Measurements from ENCODE around the gene ADGRL2. TPM values are rescaled to one million over a fixed set of nuclear protein-coding genes. Genes with fewer than 3 reads are reported as not detected.

ADGRL2 gene
- total RNA-seq, 1 experiment from 2014 or later, result 0.20 TPM

DNA sequence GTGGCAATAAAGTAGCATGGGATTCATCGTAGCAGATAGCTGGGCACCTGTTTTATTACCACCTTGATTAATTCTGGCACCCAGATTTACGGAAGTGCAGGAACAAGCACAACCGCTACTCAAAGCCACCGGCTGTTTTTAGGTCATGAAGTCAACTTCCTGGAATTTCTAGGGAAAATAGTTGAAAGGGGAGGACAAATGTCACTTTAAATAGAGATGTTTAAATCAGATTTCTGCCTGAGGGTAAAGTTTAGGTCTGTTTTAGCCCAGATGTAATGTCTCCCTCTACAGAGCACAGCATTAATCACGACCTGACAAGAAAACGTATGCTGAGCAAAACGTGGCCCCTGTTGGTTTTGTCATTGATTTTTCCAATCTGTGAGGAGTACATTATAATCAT is 8.0 kb downstream of the ADGRL2 start:
- TF ChIP-seq, protein P1, sequence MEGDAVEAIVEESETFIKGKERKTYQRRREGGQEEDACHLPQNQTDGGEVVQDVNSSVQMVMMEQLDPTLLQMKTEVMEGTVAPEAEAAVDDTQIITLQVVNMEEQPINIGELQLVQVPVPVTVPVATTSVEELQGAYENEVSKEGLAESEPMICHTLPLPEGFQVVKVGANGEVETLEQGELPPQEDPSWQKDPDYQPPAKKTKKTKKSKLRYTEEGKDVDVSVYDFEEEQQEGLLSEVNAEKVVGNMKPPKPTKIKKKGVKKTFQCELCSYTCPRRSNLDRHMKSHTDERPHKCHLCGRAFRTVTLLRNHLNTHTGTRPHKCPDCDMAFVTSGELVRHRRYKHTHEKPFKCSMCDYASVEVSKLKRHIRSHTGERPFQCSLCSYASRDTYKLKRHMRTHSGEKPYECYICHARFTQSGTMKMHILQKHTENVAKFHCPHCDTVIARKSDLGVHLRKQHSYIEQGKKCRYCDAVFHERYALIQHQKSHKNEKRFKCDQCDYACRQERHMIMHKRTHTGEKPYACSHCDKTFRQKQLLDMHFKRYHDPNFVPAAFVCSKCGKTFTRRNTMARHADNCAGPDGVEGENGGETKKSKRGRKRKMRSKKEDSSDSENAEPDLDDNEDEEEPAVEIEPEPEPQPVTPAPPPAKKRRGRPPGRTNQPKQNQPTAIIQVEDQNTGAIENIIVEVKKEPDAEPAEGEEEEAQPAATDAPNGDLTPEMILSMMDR (IDR thresholded peaks at IDR 0.05 in 2 of 3, conservative IDR thresholded peaks at IDR 0.05 in 1 of 3; ENCODE audit: borderline replicate concordance in 1 of 3, insufficient read depth in 1 of 3, low read depth in 2 of 3, low read length in 2 of 3), result peak in 2 of 3 experiments; percentile 7 to 26; a peak in 1 of 6 replicates
- TF ChIP-seq FOSL1 (IDR thresholded peaks at IDR 0.05; ENCODE audit: low read depth) (no peak), RAD21 (IDR thresholded peaks at IDR 0.05; ENCODE audit: low read depth) (peak; percentile 31)
- Histone ChIP-seq H3K27ac (ENCODE audit: low read depth, low read length) (no peak overlapping the region), H3K9me3 (ENCODE audit: control insufficient read depth in 1 of 2, insufficient read depth in 1 of 2, low read depth in 1 of 2, low read length in 2 of 2) (no peaks in the 10 kb centered on the region), H3K4me2 (ENCODE audit: low read length) (peak overlapping the region; percentile 27), H4K20me1 (ENCODE audit: insufficient read depth) (no peaks in the 10 kb centered on the region), H2AFZ (ENCODE audit: low read depth, low read length, poor library complexity, severe bottlenecking) (peak overlapping the region; percentile 73), H3K36me3 (ENCODE audit: control insufficient read depth in 1 of 2, insufficient read depth in 2 of 2, low read length in 2 of 2) (no peaks in the 10 kb centered on the region), H3K79me2 (ENCODE audit: insufficient read depth, low read length) (no peaks in the 10 kb centered on the region), H3K9me2 (ENCODE audit: insufficient read depth) (no peaks in the 10 kb centered on the region), H3K9ac (ENCODE audit: low read length) (no peak overlapping the region), H3K4me3 (replicated peaks in 1 of 2; ENCODE audit: low read depth in 1 of 2, low read length in 2 of 2) (peak overlapping the region in 1 of 2 experiments; percentile 2; a peak in 1 of 4 replicates), H3K4me1 (ENCODE audit: control insufficient read depth in 1 of 2, insufficient read depth in 2 of 2, low read length in 2 of 2) (no peaks in the 10 kb centered on the region; a peak in 1 of 4 replicates), H3K27me3 (ENCODE audit: insufficient read depth, low read length) (no peaks in the 10 kb centered on the region)
- no peak for ATAC-seq
- BruUV-seq (replicated peaks), result no TSS peak
- DNase-seq (ENCODE audit: low read depth, low spot score), result no peak
- CTCF ChIA-PET, result interaction anchor here (1.0 kb wide), 1 partner anchor 259 kb away, joined by 3 read pairs; no protein-coding TSS in a partner anchor
- RAD21 ChIA-PET (ENCODE audit: low non-redundant PET in 1 of 2, low total read pairs in 2 of 2, uncharacterized antibody in 2 of 2, unreplicated experiment in 2 of 2), result no interaction called here
- intact Hi-C loops (cut with micrococcal nuclease), result no loop called here
- POLR2A ChIA-PET, result no interaction called here

DNA sequence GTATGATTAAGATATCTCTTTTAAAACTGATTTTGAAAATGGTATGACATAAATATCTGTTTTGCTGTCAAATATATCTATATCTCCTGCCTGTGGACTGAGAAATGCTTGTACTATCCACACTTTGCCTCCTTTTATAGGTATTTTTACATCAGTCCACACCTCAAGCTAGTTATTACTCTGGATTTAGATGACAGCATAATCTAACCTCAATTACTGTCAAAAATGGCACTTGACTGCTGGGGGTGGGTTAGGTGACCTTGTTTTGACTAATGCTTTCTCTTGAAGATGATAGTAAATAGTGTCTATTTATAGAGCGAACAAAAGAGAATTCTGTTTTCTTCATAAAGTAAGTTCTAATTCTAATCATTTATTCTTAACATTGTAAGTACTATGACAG is 9.1 kb downstream of the ADGRL2 start:
- TF ChIP-seq, protein P2, sequence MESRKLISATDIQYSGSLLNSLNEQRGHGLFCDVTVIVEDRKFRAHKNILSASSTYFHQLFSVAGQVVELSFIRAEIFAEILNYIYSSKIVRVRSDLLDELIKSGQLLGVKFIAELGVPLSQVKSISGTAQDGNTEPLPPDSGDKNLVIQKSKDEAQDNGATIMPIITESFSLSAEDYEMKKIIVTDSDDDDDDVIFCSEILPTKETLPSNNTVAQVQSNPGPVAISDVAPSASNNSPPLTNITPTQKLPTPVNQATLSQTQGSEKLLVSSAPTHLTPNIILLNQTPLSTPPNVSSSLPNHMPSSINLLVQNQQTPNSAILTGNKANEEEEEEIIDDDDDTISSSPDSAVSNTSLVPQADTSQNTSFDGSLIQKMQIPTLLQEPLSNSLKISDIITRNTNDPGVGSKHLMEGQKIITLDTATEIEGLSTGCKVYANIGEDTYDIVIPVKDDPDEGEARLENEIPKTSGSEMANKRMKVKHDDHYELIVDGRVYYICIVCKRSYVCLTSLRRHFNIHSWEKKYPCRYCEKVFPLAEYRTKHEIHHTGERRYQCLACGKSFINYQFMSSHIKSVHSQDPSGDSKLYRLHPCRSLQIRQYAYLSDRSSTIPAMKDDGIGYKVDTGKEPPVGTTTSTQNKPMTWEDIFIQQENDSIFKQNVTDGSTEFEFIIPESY (IDR thresholded peaks at IDR 0.05; ENCODE audit: extremely low read depth, insufficient replicate concordance, low read length), result no peak
- ChIA-PET RAD21 (ENCODE audit: low non-redundant PET in 1 of 2, low total read pairs in 2 of 2, uncharacterized antibody in 2 of 2, unreplicated experiment in 2 of 2) (no interaction called here), CTCF (no interaction called here), POLR2A (no interaction called here)
- H3K4me3 ChIP-seq (replicated peaks in 1 of 2; ENCODE audit: low read depth in 1 of 2, low read length in 2 of 2), result no peak overlapping the region
- no peak overlapping the region for H2AFZ ChIP-seq (ENCODE audit: low read depth, low read length, poor library complexity, severe bottlenecking)
- intact Hi-C loops (cut with micrococcal nuclease), result no loop called here
- H3K9me2 ChIP-seq (ENCODE audit: insufficient read depth), result no peaks in the 10 kb centered on the region
- no peak overlapping the region for H3K27ac ChIP-seq (ENCODE audit: low read depth, low read length)
- H3K27me3 ChIP-seq (ENCODE audit: insufficient read depth, low read length), result no peaks in the 10 kb centered on the region
- BruUV-seq (replicated peaks), result no TSS peak
- no peaks in the 10 kb centered on the region for H3K9me3 ChIP-seq (ENCODE audit: control insufficient read depth in 1 of 2, insufficient read depth in 1 of 2, low read depth in 1 of 2, low read length in 2 of 2)
- ATAC-seq (no peak), DNase-seq (ENCODE audit: low read depth, low spot score) (no peak)
- H3K4me2 ChIP-seq (ENCODE audit: low read length), result no peak overlapping the region
- no peaks in the 10 kb centered on the region for H4K20me1 ChIP-seq (ENCODE audit: insufficient read depth)
- H3K36me3 ChIP-seq (ENCODE audit: control insufficient read depth in 1 of 2, insufficient read depth in 2 of 2, low read length in 2 of 2), result no peaks in the 10 kb centered on the region
- H3K79me2 ChIP-seq (ENCODE audit: insufficient read depth, low read length), result no peaks in the 10 kb centered on the region
- no peaks in the 10 kb centered on the region; a peak in 1 of 4 replicates for H3K4me1 ChIP-seq (ENCODE audit: control insufficient read depth in 1 of 2, insufficient read depth in 2 of 2, low read length in 2 of 2)
- no peak overlapping the region for H3K9ac ChIP-seq (ENCODE audit: low read length)
